HG03196 (cell line): ENCODE data around the gene VENTX.

Source experiments
- ATAC-seq: cut with Tn5 transposase; IDR thresholded peaks from one replicate; pipeline ENCODE4 v1.9.1; 2021; ENCODE audit not compliant: unreplicated experiment

The VENTX gene

GRCh38 chr10:133201948-133202725 lies 35.5 kb upstream of the VENTX start:
- no peak for ATAC-seq

GRCh38 chr10:133202778-133203651 lies 34.6 kb upstream of the VENTX start:
- ATAC-seq = no peak

GRCh38 chr10:133203652-133204195 lies 33.9 kb upstream of the VENTX start:
- ATAC-seq = no peak

GRCh38 chr10:133204226-133205015 lies 33.2 kb upstream of the VENTX start:
- no peak for ATAC-seq

- ATAC-seq = no peak
These were observed 32.5 kb upstream of the VENTX start for GRCh38 chr10:133205146-133205545.

GRCh38 chr10:133206356-133207040 lies 31.2 kb upstream of the VENTX start:
- ATAC-seq = no peak

GRCh38 chr10:133207041-133207600 lies 30.5 kb upstream of the VENTX start:
- ATAC-seq = no peak

GRCh38 chr10:133207627-133208026 lies 30.0 kb upstream of the VENTX start:
- no peak for ATAC-seq

- no peak for ATAC-seq
These were observed 29.2 kb upstream of the VENTX start for GRCh38 chr10:133208466-133208865.

GRCh38 chr10:133209117-133209516 lies 28.5 kb upstream of the VENTX start:
- ATAC-seq = no peak

GRCh38 chr10:133209641-133210040 lies 28.0 kb upstream of the VENTX start:
- ATAC-seq = no peak

GRCh38 chr10:133210398-133211140 lies 27.1 kb upstream of the VENTX start:
- ATAC-seq = no peak

GRCh38 chr10:133211141-133211830 lies 26.4 kb upstream of the VENTX start:
- no peak for ATAC-seq

- ATAC-seq = no peak
These were observed 25.4 kb upstream of the VENTX start for GRCh38 chr10:133211959-133212852.

GRCh38 chr10:133212853-133213494 lies 24.7 kb upstream of the VENTX start:
- ATAC-seq = no peak

- no peak for ATAC-seq
These were observed 23.8 kb upstream of the VENTX start for GRCh38 chr10:133213641-133214467.
